OCI-LY3 (cell line): ENCODE data around the gene ZEB2.

Experiments used
- H2AFZ ChIP-seq: fragments of 200-600, 300-600 bp; shearing (Covaris generic); 2 replicates; pipeline ENCODE4 v1.6.0; 2014; ENCODE audit warnings: antibody characterized with exemption, low read depth, low read length
- H3K27ac ChIP-seq: fragments of 200-600, 300-600 bp; sonication (generic); 2 replicates; pipeline ENCODE4 v1.5.1; 2014; ENCODE audit warnings: mild to moderate bottlenecking, low read length, moderate library complexity, mixed read lengths
- H3K27me3 ChIP-seq: fragments of 200-600, 300-600 bp; sonication (generic); 2 replicates; pipeline ENCODE4 v1.6.1; 2014; ENCODE audit warnings: low read depth, low read length, mixed read lengths
- H3K36me3 ChIP-seq: fragments of 200-600, 300-600 bp; sonication (generic); replicated peaks from 2 replicates; pipeline ENCODE3; 2014; ENCODE audit warnings: low read depth, low read length, mixed read lengths
- H3K4me1 ChIP-seq: fragments of 300-600, 200-600 bp; sonication (generic); 2 replicates; pipeline ENCODE4 v1.6.1; 2014; ENCODE audit warnings: low read length, mixed read lengths
- H3K4me2 ChIP-seq: fragments of 200-600, 300-600 bp; sonication (generic); 2 replicates; pipeline ENCODE4 v1.6.1; 2014; ENCODE audit warnings: low read length, mixed read lengths
- H3K4me3 ChIP-seq: fragments of 300-600, 200-600 bp; sonication (generic); 2 replicates; pipeline ENCODE4 v1.5.1; 2014; ENCODE audit warnings: antibody characterized with exemption, mild to moderate bottlenecking, low read length, moderate library complexity
- H3K79me2 ChIP-seq: fragments of 300-600, 200-600 bp; shearing (Covaris generic); 2 replicates; pipeline ENCODE4 v1.6.1; 2014; ENCODE audit warnings: mild to moderate bottlenecking, low read length, mixed read lengths
- H3K9ac ChIP-seq: fragments of 300-600, 200-600 bp; shearing (Covaris generic); 2 replicates; pipeline ENCODE4 v1.6.0; 2014; ENCODE audit warnings: mild to moderate bottlenecking, low read length, moderate library complexity
- H3K9me3 ChIP-seq: fragments of 200-600, 300-600 bp; shearing (Covaris generic); 2 replicates; pipeline ENCODE4 v1.6.1; 2014; ENCODE audit warnings: low read length, mixed read lengths; ENCODE audit not compliant: insufficient read depth
- H4K20me1 ChIP-seq: fragments of 200-600, 300-600 bp; sonication (generic); 2 replicates; pipeline ENCODE4 v1.6.1; 2016; ENCODE audit warnings: low read length, mixed read lengths; ENCODE audit not compliant: insufficient read depth
- CTCF ChIP-seq: fragments of 200-600, 300-600 bp; sonication (generic); IDR thresholded peaks from 2 replicates; pipeline ENCODE4 v1.5.1; 2014; ENCODE audit warnings: antibody characterized with exemption, low read length, low read depth
- EZH2phosphoT487 ChIP-seq: fragments of 200-600 bp; shearing (Covaris generic); IDR thresholded peaks from 2 replicates; pipeline ENCODE4 v1.6.1; 2018; ENCODE audit warnings: antibody characterized with exemption, mixed run types, low read depth

Gene ZEB2

GRCh38 chr2:144552821-144553220 is 32.9 kb upstream of the ZEB2 start:
- Histone ChIP-seq H3K4me3 (no peak overlapping the region), H3K9ac (no peak overlapping the region), H4K20me1 (no peaks in the 10 kb centered on the region), H3K27me3 (peaks cover 11% of the 10 kb centered on the region; the same call in 1 of the 2 replicates), H2AFZ (no peak overlapping the region), H3K4me1 (peaks cover 2% of the 10 kb centered on the region), H3K4me2 (no peak overlapping the region), H3K79me2 (no peaks in the 10 kb centered on the region), H3K9me3 (no peaks in the 10 kb centered on the region), H3K27ac (no peak overlapping the region), H3K36me3 (no peaks in the 10 kb centered on the region)
- no peak for TF ChIP-seq CTCF
- TF ChIP-seq EZH2phosphoT487 = no peak

GRCh38 chr2:144550911-144551310 is 31.0 kb upstream of the ZEB2 start:
- H3K9me3 ChIP-seq = no peaks in the 10 kb centered on the region

GRCh38 chr2:144550084-144550483 is 30.2 kb upstream of the ZEB2 start:
- no peaks in the 10 kb centered on the region for H3K9me3 ChIP-seq
- H4K20me1 ChIP-seq = no peaks in the 10 kb centered on the region
- no peak overlapping the region for H2AFZ ChIP-seq
- no peak overlapping the region for H3K4me2 ChIP-seq
- H3K4me1 ChIP-seq = no peaks in the 10 kb centered on the region
- no peaks in the 10 kb centered on the region for H3K36me3 ChIP-seq
- TF ChIP-seq CTCF (no peak), EZH2phosphoT487 (no peak)
- H3K9ac ChIP-seq = no peak overlapping the region
- no peaks in the 10 kb centered on the region for H3K79me2 ChIP-seq
- H3K27ac ChIP-seq = no peak overlapping the region
- H3K27me3 ChIP-seq = 0 out of 2 replicates have a peak, but pooled peaks cover 11% of the 10 kb centered on the region
- no peak overlapping the region for H3K4me3 ChIP-seq

More at GRCh38 chr2:144550911-144551310, 31.0 kb upstream of the ZEB2 start:
- Histone ChIP-seq H3K27ac (no peak overlapping the region), H3K9ac (no peak overlapping the region), H4K20me1 (no peaks in the 10 kb centered on the region), H3K4me3 (no peak overlapping the region), H3K36me3 (no peaks in the 10 kb centered on the region), H3K4me1 (no peaks in the 10 kb centered on the region), H3K79me2 (no peaks in the 10 kb centered on the region), H3K27me3 (0 out of 2 replicates have a peak, but pooled peaks cover 11% of the 10 kb centered on the region), H2AFZ (no peak overlapping the region), H3K4me2 (no peak overlapping the region)
- TF ChIP-seq EZH2phosphoT487 (no peak), CTCF (no peak)

GRCh38 chr2:144548532-144549191 is 28.7 kb upstream of the ZEB2 start:
- TF ChIP-seq CTCF (no peak), EZH2phosphoT487 (no peak)
- H3K9me3 ChIP-seq = no peaks in the 10 kb centered on the region
- H2AFZ ChIP-seq = no peak overlapping the region
- no peaks in the 10 kb centered on the region for H3K4me1 ChIP-seq
- H4K20me1 ChIP-seq = no peaks in the 10 kb centered on the region
- H3K9ac ChIP-seq = no peak overlapping the region
- no peaks in the 10 kb centered on the region for H3K79me2 ChIP-seq
- H3K27me3 ChIP-seq = 0 out of 2 replicates have a peak, but pooled peaks cover 5% of the 10 kb centered on the region
- no peak overlapping the region for H3K4me3 ChIP-seq
- H3K4me2 ChIP-seq = no peak overlapping the region
- no peaks in the 10 kb centered on the region for H3K36me3 ChIP-seq
- H3K27ac ChIP-seq = no peak overlapping the region
